HG03025 (cell line): ENCODE measurements around the gene CMKLR1.

Source experiments
- ATAC-seq: cut with Tn5 transposase; IDR thresholded peaks from one replicate; pipeline ENCODE4 v1.9.1; 2021; ENCODE audit warnings: mild to moderate bottlenecking, moderate library complexity; ENCODE audit not compliant: unreplicated experiment, low FRiP score

Gene CMKLR1

DNA sequence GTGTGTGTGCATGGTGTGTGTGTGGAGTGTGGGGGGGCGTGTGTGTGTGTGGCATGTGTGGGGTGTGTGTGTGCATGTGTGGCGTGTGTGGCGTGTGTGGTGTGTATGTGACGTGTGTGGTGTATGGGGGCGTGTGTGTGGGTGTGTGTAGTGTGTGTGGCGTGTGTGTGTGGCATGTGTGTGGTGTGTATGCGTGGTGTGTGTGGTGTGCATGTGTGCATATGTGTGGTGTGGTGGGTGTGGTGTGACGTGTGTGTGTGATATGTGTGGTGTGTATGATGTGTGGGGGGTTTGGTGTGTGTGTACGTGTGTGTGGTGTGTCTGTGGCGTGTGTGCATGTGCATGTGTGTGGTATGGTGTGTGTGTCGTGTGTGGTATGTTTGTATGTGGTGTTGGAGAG is 24.1 kb upstream of the CMKLR1 start:
- ATAC-seq = no peak

DNA sequence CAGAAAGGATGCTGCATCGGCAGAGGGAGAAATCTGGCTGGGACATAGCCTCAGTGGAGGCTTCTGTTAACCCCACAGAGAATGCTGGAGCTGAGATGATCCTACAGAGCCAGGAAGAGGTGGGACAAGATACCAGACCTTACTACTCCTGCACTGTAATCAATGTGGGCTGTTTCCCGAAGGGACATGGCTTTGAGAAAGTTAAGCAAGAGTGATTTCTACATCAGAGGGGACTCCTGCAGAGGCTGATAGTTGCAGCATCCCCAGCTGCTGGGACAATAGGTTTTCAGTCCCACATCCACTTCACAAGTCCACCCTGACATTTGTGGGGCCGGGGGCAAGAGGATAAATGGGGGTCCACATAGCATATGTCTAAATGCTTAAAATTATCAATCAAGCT is 22.5 kb upstream of the CMKLR1 start:
- ATAC-seq = no peak

DNA sequence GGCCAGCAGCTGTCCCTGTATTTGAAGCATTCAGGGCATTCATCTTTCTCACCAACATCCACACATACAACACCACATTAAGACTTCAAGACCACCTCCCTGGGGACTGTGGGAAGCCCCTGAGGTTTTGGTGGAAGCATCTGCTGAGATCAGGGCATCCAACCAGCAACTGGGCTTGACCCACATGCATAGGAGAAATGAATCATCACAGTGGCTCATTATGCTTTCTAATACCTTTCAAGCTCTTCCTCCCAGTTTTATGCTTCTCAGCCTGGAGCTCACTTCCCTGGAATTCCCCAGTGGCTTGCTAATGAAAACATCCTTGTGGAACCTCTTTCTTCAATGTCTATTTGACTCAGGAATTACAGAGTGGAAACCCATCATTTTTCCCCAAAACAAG is 21.4 kb upstream of the CMKLR1 start:
- no peak for ATAC-seq

DNA sequence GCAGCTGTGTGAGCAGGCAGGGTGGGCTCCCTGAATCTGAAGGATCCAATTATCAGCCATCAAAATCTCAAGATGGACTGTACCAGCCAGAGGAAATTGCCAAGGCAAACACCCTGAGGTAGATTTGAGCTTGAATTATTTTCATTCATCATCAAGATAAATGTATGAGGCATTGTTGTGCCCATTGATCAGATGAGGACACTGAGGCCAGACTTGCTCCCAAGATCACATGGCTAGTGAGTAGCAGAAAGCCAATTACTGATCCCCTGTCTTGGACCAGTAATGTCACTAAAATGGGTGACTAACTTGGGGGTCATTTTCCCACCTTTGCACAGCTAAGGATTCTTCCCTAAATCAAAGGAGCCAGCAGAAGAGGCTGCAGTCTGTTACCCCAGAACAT is 20.9 kb upstream of the CMKLR1 start:
- no peak for ATAC-seq

DNA sequence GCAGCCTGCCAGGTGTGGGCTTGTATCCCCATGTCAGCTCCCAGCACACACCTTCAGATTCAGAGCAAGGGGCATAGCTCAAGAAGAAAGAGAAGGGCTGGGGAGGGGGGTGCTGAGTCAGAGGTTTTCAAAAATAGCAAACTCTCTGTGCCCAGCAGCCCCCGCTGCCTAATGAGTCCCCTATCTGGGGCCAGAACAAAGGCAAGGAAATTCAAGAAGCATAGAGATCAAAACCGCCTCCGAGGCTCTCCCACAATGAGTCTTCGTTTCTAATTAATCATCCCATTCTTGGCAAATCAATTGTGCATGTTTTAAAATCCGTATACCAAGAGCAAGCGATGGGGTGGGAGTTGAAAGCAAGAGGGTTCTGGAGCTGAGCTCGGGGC is 19.5 kb upstream of the CMKLR1 start:
- no peak for ATAC-seq

DNA sequence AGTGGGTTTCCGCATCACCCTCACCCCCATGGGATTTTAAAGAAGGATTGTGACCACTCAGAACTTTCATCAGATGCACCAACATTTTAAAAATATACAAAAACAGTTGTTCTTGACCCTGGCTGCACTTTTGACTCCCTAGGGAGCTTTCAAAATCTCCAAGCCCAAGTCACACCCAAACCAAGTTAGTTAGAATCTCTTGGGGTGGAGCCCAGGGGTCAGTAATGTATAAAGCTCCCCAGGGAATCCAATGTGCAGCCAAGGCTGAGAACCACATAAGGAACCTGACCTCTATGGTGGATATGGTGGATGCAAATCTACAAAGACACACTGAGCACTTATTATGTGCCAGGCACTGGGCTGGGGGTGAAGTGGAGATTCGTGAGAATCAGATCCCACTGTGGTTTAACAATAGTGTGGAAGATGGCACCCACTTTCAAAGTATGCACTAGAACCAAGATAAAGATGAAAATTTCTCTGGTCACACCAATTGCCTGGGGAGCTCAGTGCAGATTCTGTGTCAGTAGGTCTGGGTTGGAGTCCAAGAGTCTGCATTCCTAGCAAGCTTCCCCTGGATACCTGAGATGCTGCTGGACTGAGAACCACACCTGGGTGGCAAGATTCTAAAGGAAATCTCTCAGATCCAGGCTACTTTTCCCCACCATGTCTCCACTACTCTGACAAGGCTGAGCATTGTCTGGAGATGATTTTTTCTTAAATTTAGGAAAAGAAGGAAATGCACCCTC is 18.9 kb upstream of the CMKLR1 start:
- ATAC-seq = no peak

DNA sequence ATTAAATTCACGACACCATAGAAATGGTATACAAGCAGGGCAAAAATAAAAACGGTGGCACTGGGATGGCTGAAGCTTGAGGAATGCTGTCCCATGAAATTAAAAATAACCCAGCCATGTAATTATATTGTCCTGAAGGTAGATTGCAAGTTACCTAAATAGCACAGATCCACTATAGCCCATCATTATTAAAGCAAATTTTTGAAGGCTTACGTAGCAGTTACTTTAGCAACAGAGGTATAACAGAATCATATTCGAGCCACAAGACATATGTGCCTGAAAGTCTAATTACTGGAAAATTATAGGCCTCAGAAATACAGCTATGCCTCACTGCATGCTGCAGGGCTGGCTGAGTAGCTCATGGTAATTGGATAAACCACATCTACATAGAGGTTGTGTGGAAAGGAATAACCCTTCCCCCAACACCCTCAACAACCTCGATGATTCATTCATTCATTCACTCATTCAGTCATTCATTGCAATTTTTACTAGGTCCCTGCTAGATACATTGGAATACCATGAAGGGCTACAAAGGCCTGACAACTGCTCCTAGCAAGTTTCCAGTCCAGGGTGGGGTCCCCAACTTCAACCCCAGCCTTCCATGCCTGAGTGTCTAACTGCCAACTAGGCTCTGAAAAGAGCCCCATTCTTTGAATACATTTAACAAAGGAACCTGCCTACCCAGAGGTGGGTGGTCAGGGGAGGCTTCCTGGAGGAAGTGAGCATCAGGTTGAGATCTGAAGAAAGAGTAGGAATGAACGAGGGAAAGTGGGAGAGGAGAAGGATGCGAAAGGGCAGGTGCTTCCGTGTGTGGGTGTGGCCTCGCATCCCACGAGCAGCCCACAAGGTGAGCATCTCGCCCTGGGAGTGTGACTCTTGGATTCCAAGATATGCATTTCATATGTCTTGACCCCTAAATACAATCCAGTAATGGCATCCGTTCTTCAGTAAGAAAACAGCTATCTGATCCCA is 18.0 kb upstream of the CMKLR1 start:
- ATAC-seq = no peak

DNA sequence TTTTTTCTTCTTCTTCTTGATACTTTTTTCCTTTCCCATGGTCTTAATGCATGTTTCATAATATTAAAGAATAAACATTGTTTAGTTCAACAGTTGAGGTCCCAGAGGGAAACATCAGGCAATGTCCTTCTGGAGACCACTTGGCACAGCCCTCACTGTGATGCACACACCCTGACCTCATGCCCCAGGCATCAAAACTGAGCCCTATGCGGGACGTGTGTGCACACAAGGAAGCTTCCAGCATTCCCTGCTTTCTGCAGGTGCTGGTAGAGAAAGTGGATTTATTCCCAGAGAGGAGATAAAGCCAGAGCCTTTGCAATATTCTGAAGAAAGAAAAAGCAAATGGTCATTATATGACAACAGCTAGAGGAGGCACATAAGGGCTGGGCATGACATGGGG is 16.0 kb upstream of the CMKLR1 start:
- no peak for ATAC-seq

DNA sequence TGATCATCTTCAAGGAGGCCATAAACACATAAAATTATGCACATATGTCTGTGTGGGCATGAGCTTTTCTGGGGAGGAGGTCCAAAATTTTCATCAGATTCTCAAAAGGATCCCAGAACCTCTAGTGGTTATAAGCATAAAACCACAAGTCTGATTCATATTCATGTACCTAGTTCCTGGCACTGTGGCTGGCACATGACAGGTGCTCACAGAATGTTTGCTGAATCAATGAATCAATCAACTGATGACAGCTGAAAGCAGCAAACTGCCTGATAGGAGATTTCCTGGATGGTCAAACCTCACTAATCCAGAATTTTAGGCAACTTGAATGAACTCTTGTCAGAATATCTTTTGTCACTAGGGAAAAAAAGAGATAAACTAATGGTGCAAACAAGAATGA is 13.5 kb upstream of the CMKLR1 start:
- ATAC-seq = no peak

DNA sequence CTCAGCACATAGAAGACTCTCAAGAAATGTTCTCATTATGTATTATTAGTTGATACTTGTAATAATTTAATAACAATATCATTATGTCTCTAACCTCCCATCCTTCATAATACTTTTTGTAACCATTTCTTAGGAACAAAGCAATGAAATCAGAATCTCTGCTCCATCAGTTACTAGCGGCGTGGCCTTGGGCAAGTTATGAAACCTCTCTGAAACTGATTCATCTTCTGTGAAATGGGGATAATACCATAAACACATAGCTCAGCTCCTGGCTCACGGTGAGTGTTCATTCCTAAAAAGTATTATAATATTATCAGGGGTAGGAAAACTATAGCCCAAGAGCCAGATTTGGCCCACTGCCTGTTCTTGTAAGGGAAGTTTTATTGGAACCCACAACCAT is 11.4 kb upstream of the CMKLR1 start:
- ATAC-seq = no peak

DNA sequence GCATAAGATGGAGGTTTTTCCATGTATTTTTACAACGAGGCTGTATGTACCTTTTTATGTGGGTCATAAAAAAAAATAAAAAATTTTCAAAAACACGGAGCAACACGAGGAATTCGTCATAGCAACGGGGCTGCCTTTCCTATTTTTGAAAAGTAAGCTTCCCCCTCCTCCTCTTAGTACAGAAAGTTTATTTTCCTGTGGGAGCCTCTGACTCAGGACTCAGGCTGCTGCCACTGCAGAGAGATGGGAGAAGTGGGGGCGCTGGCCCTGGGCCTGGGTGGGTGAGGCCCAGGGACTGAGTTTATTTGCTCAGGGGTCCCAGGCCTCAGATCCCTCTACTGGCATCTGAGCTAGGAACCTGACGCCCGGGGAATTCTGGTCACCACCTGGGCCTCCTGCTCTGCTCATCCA is 10.2 kb upstream of the CMKLR1 start:
- no peak for ATAC-seq

DNA sequence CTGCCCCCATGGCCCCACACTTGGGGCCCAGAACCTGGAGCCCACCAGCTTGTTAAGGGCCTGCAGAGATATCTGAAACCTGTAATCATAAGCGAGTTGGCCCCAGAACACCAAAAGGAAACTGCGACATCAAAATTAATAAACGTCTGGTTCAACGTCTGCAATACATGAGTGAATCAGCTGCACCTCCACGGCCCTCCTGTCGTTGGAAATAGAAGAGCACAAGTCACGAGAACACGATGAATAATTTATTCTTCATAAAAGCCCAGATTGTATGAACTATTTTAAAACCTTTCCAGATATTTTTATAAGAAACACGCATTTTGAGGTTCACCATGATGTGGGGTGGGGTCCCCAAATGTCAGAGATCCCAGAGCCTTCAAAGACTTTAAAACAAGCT is 9.7 kb upstream of the CMKLR1 start:
- ATAC-seq = no peak

DNA sequence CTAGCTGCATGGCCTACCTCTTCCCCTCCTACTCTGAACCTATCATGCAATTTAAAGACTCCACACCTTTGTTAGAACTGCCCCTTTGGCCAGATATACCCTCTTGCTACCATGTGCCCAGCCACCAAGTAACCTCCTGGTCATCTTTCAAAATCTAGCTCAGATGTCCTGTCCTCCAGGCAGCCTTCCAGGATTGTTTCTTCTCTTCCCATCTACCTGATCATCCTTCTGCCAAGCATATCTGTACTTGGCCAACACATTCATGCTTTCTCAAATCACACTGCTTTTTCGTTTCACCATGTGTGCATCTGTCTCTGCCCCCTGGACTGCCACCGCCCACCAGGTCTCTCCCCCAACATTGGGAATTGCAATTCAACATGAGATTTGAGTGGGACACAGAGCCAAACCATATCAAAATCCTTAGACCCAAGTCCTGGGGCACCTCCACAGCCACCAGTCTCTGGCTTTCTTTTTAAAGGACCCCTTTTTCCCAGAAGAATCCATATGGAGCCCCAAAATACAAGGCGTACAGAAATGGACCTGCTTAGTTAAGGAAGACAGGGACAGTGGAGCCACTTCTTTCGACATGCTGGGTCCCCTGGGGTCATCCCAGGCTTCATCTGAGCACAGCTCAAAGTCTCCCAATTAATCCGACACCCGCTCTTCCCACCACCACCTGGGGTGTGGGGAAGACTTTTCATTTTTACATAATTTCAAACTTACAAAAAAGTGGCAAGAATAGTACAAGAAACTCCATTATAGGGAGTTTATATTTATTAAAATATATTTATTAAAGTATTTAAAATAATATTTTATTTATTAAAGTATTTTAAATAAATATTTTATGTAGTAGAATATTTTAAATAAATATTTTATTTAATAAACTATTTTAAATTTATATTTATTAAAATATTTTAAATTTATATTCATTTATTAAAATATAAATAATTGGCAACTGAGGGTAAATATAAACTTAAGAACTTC is 7.9 kb upstream of the CMKLR1 start:
- no peak for ATAC-seq

DNA sequence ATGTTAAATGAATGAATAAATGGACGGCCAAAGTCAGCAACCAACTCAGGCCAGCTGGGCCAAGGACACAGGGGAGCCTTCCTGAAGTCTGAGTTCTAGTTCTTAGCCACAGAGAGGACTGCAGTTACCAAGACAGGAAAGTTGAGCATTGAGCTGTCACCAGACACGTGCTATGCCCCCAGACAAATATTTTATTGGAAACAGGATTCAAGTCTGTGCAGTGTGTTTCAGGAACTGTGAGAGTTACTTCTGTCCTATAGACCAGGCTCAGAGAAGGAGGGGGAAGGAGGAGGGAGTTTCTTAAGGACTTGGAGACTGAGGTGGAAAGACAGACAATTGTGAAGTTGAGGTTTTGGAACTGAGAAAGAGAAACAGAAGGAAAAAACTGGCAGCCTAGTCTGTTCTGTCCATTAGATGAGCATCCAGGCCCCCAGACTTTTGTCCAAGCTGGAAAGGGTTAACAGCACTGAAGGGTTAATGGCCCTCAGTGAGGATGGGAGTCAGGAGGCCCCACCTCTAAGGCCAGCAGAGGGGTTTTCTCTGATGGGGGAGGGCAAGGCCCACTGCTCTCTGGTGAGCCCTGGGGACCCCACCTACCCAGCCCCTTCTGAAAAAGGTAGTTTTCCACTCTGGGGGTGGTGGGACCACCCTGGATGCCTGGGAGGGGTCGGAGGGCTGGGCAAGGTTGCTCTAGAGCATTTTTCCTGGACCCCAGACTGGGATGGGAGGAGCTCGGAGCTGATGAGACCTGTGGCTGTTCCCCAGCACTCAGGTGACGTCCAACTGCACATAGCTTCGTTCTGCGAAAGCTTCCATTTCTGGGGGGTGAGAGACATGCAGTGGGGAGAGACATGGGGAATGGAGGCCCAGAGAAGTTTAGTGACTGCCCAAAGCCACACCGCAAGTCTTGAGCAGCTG is 6.9 kb upstream of the CMKLR1 start:
- no peak for ATAC-seq

DNA sequence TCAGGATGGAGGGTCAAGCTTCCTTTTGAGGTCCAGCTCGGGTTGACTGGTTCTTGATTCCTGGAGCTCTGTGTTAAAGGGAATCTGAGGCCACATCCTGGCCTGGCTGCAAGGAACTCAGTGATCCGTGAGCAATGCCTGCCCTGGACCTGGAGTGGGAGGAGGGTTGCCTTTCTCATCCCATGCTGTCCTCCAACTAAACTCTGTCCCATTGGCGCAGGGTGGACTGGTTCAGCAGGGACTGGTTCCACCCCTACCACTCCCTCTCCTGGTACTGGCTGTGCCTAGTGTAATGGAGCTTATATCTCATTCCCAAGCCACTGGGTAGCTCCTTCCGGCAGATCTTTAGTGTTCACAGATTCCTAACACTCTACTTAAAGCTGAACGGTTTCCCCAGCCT is 3.9 kb upstream of the CMKLR1 start:
- ATAC-seq = no peak

DNA sequence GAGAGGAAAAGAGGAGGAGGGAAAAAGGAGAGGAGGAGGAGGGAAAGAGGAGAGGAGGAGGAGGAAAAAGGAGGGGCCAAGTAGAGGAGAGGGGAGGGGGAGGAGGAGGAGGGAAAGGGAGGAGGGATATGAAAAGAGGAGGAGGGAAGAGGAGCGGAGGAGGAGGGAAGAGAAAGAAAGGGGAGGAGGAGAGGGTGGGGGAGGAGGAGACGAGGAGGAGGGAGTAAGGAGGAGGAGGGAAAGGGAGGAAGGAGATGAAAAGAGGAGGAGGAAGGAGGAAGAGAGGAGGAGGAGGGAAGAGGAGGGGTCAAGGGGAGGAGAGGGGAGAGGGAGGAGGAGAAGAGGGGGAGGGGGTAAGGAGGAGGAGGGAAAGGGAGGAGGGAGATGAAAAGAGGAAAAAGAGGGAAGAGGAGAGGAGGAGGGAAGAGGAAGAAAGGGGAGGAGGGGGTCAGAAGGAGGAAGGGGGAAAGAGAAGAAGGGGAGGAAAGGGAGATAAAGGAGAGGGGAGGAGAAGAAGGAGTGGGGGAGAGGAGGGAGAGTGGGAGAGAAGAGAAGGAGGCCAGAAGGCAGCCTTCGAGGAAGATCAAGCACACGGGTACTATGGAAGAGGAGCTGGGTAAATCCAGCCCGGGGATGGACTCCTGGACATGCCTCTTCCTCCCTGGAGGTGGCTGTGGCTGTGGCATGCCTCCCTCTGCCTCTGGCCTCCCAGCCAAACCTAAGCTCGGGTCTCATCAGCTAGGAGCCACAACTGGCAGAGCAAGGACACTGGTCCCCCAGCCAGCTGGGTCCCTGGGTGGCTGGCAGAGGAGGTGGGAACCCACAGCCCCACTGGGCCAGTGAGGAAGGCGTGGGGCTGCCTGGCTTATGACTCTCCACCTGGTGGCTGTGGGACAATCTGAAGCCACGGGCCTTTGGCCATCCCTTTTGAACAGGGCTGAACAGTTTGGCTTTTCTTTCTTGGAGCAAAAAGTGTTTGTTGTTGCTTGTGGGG is 3.0 kb upstream of the CMKLR1 start:
- ATAC-seq = no peak

DNA sequence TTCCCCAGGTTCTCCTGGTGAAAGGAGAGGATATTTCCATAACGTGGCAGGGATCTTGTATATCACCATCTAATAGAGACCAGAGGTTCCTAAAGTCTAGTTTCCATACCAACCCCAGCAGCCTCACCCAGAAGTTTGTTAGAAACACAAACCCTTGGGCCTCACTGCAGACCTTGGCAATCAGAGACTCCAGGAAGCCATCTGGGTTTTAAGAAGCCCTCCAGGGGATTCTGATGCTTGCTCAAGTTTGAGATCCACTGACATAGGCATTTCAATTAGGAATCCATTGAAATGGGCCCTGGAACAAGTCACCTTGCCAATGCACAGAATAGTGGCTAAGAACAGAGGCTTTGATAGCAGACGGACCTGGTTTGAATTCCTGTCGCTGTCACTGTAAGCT is 2.2 kb upstream of the CMKLR1 start:
- ATAC-seq = no peak

DNA sequence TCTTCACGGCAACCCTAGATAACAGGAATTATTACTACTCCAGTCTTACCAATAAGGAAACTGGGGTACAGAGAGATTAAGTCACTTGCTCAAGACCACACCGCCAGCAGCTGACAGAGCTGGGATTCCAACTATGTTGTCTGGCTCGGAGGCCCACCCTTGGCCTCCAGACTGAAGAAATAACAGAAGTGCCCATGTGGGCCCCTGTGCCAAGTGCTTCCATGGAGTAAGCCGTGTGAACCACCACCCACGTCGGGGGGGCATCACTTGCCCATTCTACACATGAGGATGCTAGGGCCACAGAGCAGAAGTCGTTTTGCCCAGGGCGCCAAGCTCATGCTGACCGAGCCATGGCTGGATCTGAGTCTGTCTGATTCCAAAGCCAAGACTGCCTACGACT is 926 bp upstream of the CMKLR1 start:
- no peak for ATAC-seq
